H1 (cell line): Measurements from ENCODE around the gene RPL36AL. TPM values are rescaled to one million over a fixed set of nuclear protein-coding genes. Genes with fewer than 3 reads are reported as not detected.

Experiments used
- CTCF ChIA-PET: fragments of 300-600 bp; sonication (Branson Sonifier 250); formaldehyde crosslinking; loops from one replicate; lab custom pipeline; 2021; ENCODE audit not compliant: partially characterized antibody; lab: Charles Lee
- POLR2A ChIA-PET: fragments of 300-600 bp; sonication (Branson Sonifier 250); formaldehyde crosslinking; loops from one replicate; lab custom pipeline; 2021; ENCODE audit warnings: inconsistent platforms; ENCODE audit not compliant: partially characterized antibody; lab: Charles Lee
- DNase-seq, 2 experiments: peaks; one replicate each; pipeline versions ENCODE4 v3.0.0 to v3.0.0-alpha.2; 2010 to 2022; ENCODE audit warnings: low spot score in 2 of 2, low read depth in 1 of 2, mixed read lengths in 1 of 2
- FAIRE-seq: peaks from 2 replicates; lab custom pipeline; 2011; peaks lifted over from hg19 to GRCh38; lab: Jason Lieb, UNC
- H2AFZ ChIP-seq: 2 replicates; pipeline ENCODE4 v1.8.1; 2012; ENCODE audit warnings: low read length, inconsistent platforms
- H2AK5ac ChIP-seq: 2 replicates; pipeline ENCODE4 v1.6.1; 2013; ENCODE audit warnings: low read depth, low read length
- H2BK120ac ChIP-seq: replicated peaks from 2 replicates; pipeline ENCODE3; 2013; ENCODE audit warnings: low read depth, low read length, inconsistent platforms
- H2BK12ac ChIP-seq: 2 replicates; pipeline ENCODE4 v1.6.1; 2013; ENCODE audit warnings: low read depth, low read length
- H2BK15ac ChIP-seq: 2 replicates; pipeline ENCODE4 v1.6.1; 2013; ENCODE audit warnings: low read length
- H2BK20ac ChIP-seq: 2 replicates; pipeline ENCODE4 v1.6.1; 2013; ENCODE audit warnings: low read length
- H2BK5ac ChIP-seq: 2 replicates; pipeline ENCODE4 v1.6.1; 2013; ENCODE audit warnings: low read depth, low read length
- H3K14ac ChIP-seq: 2 replicates; pipeline ENCODE4 v1.6.1; 2013; ENCODE audit warnings: inconsistent platforms; ENCODE audit not compliant: insufficient read length
- H3K18ac ChIP-seq: 2 replicates; pipeline ENCODE4 v1.6.1; 2013; ENCODE audit warnings: low read length; ENCODE audit errors: extremely low read depth
- H3K23ac ChIP-seq: 2 replicates; pipeline ENCODE4 v1.6.1; 2013; ENCODE audit warnings: inconsistent platforms; ENCODE audit not compliant: insufficient read length
- H3K23me2 ChIP-seq: 2 replicates; pipeline ENCODE4 v1.6.1; 2013; ENCODE audit warnings: low read depth, low read length
- H3K27ac ChIP-seq: 2 replicates; pipeline ENCODE4 v1.6.1; 2011; ENCODE audit warnings: low read depth, low read length, inconsistent platforms
- H3K27me3 ChIP-seq, 4 experiments: replicated peaks in 1 of 4; 1 replicate in 1 of 4; 2 replicates in 3 of 4; pipeline versions ENCODE4 v1.6.1 to v1.8.1; 2011 to 2013; ENCODE audit warnings: low read length in 3 of 4, mild to moderate bottlenecking in 3 of 4, inconsistent platforms in 2 of 4, mixed read lengths in 2 of 4, moderate library complexity in 1 of 4; ENCODE audit not compliant: control insufficient read depth in 3 of 4, insufficient read depth in 3 of 4; ENCODE audit errors: extremely low read depth in 1 of 4
- H3K36me3 ChIP-seq, 4 experiments: 2 replicates each; pipeline versions ENCODE4 v1.6.1 to v1.8.1; 2011 to 2013; ENCODE audit warnings: mild to moderate bottlenecking in 4 of 4, low read length in 3 of 4, moderate library complexity in 2 of 4, control low read depth in 1 of 4, inconsistent platforms in 1 of 4; ENCODE audit not compliant: insufficient read depth in 4 of 4, control insufficient read depth in 2 of 4
- H3K4ac ChIP-seq: replicated peaks from 2 replicates; pipeline ENCODE3; 2013; ENCODE audit warnings: low read length, low read depth, mixed read lengths, inconsistent platforms; ENCODE audit not compliant: insufficient read length
- H3K4me1 ChIP-seq, 4 experiments: replicated peaks in 1 of 4; 1 replicate in 1 of 4; 2 replicates in 3 of 4; pipeline versions ENCODE4 v1.6.1 to v1.8.1; 2011 to 2013; ENCODE audit warnings: low read length in 3 of 4, inconsistent platforms in 2 of 4, mixed read lengths in 1 of 4; ENCODE audit not compliant: insufficient read depth in 4 of 4, control insufficient read depth in 3 of 4
- H3K4me2 ChIP-seq, 2 experiments: 2 replicates each; pipeline versions ENCODE4 v1.6.1 to v1.8.1; 2011 to 2013; ENCODE audit warnings: low read depth in 2 of 2, low read length in 2 of 2, control low read depth in 1 of 2, inconsistent platforms in 1 of 2, mild to moderate bottlenecking in 1 of 2; ENCODE audit not compliant: insufficient read depth in 1 of 2
- H3K4me3 ChIP-seq, 4 experiments: fragments of 200-600, 300-600 bp in 1 of 4; sonication (generic), shearing (Covaris generic), sonication (Bioruptor Twin) in 1 of 4; 2 replicates each; pipeline versions ENCODE4 v1.5.1 to v1.8.1; 2011 to 2016; ENCODE audit warnings: low read length in 4 of 4, low read depth in 3 of 4, control low read depth in 2 of 4, inconsistent platforms in 2 of 4, mild to moderate bottlenecking in 2 of 4, mixed read lengths in 1 of 4, moderate library complexity in 1 of 4; ENCODE audit not compliant: insufficient read depth in 2 of 4; ENCODE audit errors: extremely low read depth in 1 of 4
- H3K56ac ChIP-seq: replicated peaks from 2 replicates; pipeline ENCODE3; 2013; ENCODE audit warnings: low read depth, mild to moderate bottlenecking, mixed read lengths, low read length, inconsistent platforms; ENCODE audit not compliant: insufficient read length
- H3K79me1 ChIP-seq: 2 replicates; pipeline ENCODE4 v1.6.1; 2013; ENCODE audit warnings: low read depth, low read length, control low read depth
- H3K79me2 ChIP-seq, 2 experiments: 2 replicates each; pipeline versions ENCODE4 v1.6.1 to v1.8.1; 2012 to 2013; ENCODE audit warnings: low read length in 2 of 2, mild to moderate bottlenecking in 2 of 2, inconsistent platforms in 1 of 2; ENCODE audit not compliant: insufficient read depth in 2 of 2, control insufficient read depth in 1 of 2
- H3K9ac ChIP-seq, 4 experiments: replicated peaks in 1 of 4; 1 replicate in 1 of 4; 2 replicates in 3 of 4; pipeline versions ENCODE4 v1.6.1 to v1.8.1; 2011 to 2013; ENCODE audit warnings: low read depth in 3 of 4, low read length in 3 of 4, control low read depth in 2 of 4, mild to moderate bottlenecking in 2 of 4, moderate library complexity in 2 of 4, inconsistent platforms in 1 of 4; ENCODE audit errors: extremely low read depth in 1 of 4
- H3K9me3 ChIP-seq, 2 experiments: 2 replicates each; pipeline versions ENCODE4 v1.6.1 to v1.8.1; 2012 to 2013; ENCODE audit warnings: mild to moderate bottlenecking in 2 of 2, moderate library complexity in 2 of 2, control low read depth in 1 of 2, inconsistent platforms in 1 of 2, low read depth in 1 of 2, low read length in 1 of 2, mixed read lengths in 1 of 2; ENCODE audit not compliant: insufficient read depth in 2 of 2
- H4K20me1 ChIP-seq, 2 experiments: replicated peaks in 1 of 2; 2 replicates each; pipeline versions ENCODE3 to v1.8.1; 2011 to 2013; ENCODE audit warnings: inconsistent platforms in 2 of 2, low read length in 2 of 2, mild to moderate bottlenecking in 1 of 2; ENCODE audit not compliant: insufficient read depth in 2 of 2, control insufficient read depth in 1 of 2
- H4K5ac ChIP-seq: 2 replicates; pipeline ENCODE4 v1.6.1; 2013; ENCODE audit warnings: low read length, low read depth, mixed read lengths, inconsistent platforms; ENCODE audit not compliant: insufficient read length
- H4K8ac ChIP-seq: 2 replicates; pipeline ENCODE4 v1.8.0; 2013; ENCODE audit warnings: mild to moderate bottlenecking, moderate library complexity, low read length, inconsistent platforms; ENCODE audit not compliant: insufficient read depth; ENCODE audit errors: extremely low read depth
- H4K91ac ChIP-seq: replicated peaks from 2 replicates; pipeline ENCODE3; 2013; ENCODE audit warnings: low read length, mixed read lengths, inconsistent platforms; ENCODE audit not compliant: insufficient read length
- CHD1 ChIP-seq: IDR thresholded peaks from 2 replicates; pipeline ENCODE4 v1.6.1; 2012; ENCODE audit warnings: low read depth, low read length, improper control_type of control experiment
- GABPA ChIP-seq: IDR thresholded peaks from 2 replicates; pipeline ENCODE4 v1.6.1; 2011; ENCODE audit warnings: mild to moderate bottlenecking, low read length, moderate library complexity, borderline replicate concordance; ENCODE audit not compliant: insufficient read depth
- JUND ChIP-seq: IDR thresholded peaks from 2 replicates; pipeline ENCODE4 v1.6.1; 2011; ENCODE audit warnings: mild to moderate bottlenecking, improper control_type of control experiment, low read length
- POLR2AphosphoS5 ChIP-seq: IDR thresholded peaks from 2 replicates; pipeline ENCODE4 v1.6.1; 2011; ENCODE audit warnings: low read depth, low read length
- RBBP5 ChIP-seq: IDR thresholded peaks from 2 replicates; pipeline ENCODE4 v1.7.1; 2012; ENCODE audit warnings: low read depth, mild to moderate bottlenecking, inconsistent platforms, low read length, moderate library complexity, borderline replicate concordance
- TAF7 ChIP-seq: optimal IDR thresholded peaks from 2 replicates; pipeline ENCODE3; 2011; ENCODE audit warnings: low read depth, mild to moderate bottlenecking, inconsistent platforms, low read length, moderate library complexity, borderline replicate concordance
- TEAD4 ChIP-seq: IDR thresholded peaks from 2 replicates; pipeline ENCODE4 v1.6.1; 2012; ENCODE audit warnings: low read depth, low read length, inconsistent platforms, mixed read lengths
- WGBS, 2 experiments: shearing (Covaris generic) in 1 of 2; methylation state at CpG; one replicate each; pipeline versions ENCODE4 v1.1.6 to v1.1.7; 2013 to 2015; ENCODE audit warnings: low lambda C conversion rate in 2 of 2, mixed read lengths in 2 of 2, inconsistent platforms in 1 of 2, low coverage in 1 of 2, missing lambda C conversion rate in 1 of 2; ENCODE audit not compliant: insufficient replicate concordance in 2 of 2, insufficient coverage in 1 of 2, insufficient read length in 1 of 2; ENCODE audit errors: extremely low coverage in 1 of 2, missing lambda C conversion rate in 1 of 2; 5-methylcytosine and 5-hydroxymethylcytosine counted together
- polyA plus RNA-seq, 7 experiments: library from polyadenylated mRNA; depleted of rRNA in 3 of 7; stranded (reverse) in 5 of 7; unstranded in 2 of 7; fragments of >200 nt in 5 of 7; fragments of 200-250 nt in 2 of 7; gene quantifications; 1 replicate in 5 of 7; 2 replicates in 1 of 7; 4 replicates in 1 of 7; pipeline versions ENCODE4 v1.2.1 to v1.2.3, GENCODE V29; 2011 to 2013; ENCODE audit warnings: missing spikeins in 2 of 7, mixed read lengths in 2 of 7
- total RNA-seq: library from RNA; stranded (reverse); fragmentation: NEBNext Ultra II Directional; extraction: Animal tissue kit (Norgen Biotek cat#: 25700); gene quantifications from 2 replicates; pipeline ENCODE4 v1.2.1, GENCODE V29; 2021
- TF ChIP-seq, protein P1 (sequence below): IDR thresholded peaks from 2 replicates; pipeline ENCODE4 v1.6.1; 2011; ENCODE audit warnings: low read length, improper control_type of control experiment

The RPL36AL gene
- total and polyA plus RNA-seq, 2 of the 8 experiments (the other 6 are each of a cell fraction or from before 2014, with no cell fraction given), result 138 to 230 TPM

- peak overlapping the region; percentile 98 to 100 (median 98); a peak in 7 of 8 replicates for H3K4me3 ChIP-seq
- CTCF ChIA-PET, result no interaction called here
- H2AFZ ChIP-seq, result no peak overlapping the region
- FAIRE-seq, result no peak
- peak overlapping the region; percentile 55 for H3K56ac ChIP-seq
- no peak overlapping the region for H2BK15ac ChIP-seq
- H3K9ac ChIP-seq, result peak overlapping the region in 3 of 4 experiments; percentile 1 to 68 (median 43); a peak in 5 of 7 replicates
- no peak overlapping the region for H2BK120ac ChIP-seq
- H2BK20ac ChIP-seq, result no peak overlapping the region
- H3K36me3 ChIP-seq, result peaks cover 0 to 37% (median 18%) of the 10 kb centered on the region in 4 experiments; a peak in 6 of 8 replicates
- TF ChIP-seq JUND, result no peak
- no peak for TF ChIP-seq TAF7
- TF ChIP-seq TEAD4, result no peak
- TF ChIP-seq, protein P1, sequence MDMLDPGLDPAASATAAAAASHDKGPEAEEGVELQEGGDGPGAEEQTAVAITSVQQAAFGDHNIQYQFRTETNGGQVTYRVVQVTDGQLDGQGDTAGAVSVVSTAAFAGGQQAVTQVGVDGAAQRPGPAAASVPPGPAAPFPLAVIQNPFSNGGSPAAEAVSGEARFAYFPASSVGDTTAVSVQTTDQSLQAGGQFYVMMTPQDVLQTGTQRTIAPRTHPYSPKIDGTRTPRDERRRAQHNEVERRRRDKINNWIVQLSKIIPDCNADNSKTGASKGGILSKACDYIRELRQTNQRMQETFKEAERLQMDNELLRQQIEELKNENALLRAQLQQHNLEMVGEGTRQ, result no peak
- no peak for TF ChIP-seq CHD1
- no peak for TF ChIP-seq RBBP5
- TF ChIP-seq POLR2AphosphoS5, result peak; percentile 71
- no peak for TF ChIP-seq GABPA
- WGBS, 2 experiments, result 88% methylated on average over 11 of the region's 11 CpGs; no CpG with 5 or more reads in 1 of the 2 experiments
- peak overlapping the region; percentile 71; the same call in 1 of the 2 replicates for H3K27ac ChIP-seq
- no peaks in the 10 kb centered on the region for H3K9me3 ChIP-seq
- H3K27me3 ChIP-seq, result no peaks in the 10 kb centered on the region
- no peak overlapping the region for H3K4ac ChIP-seq
- H4K5ac ChIP-seq, result no peak overlapping the region
- H3K18ac ChIP-seq, result peak overlapping the region; percentile 56
- no peak for DNase-seq
- no peak overlapping the region for H2AK5ac ChIP-seq
- peaks cover 25 to 66% of the 10 kb centered on the region in 2 experiments for H3K79me2 ChIP-seq
- H4K8ac ChIP-seq, result peak overlapping the region; percentile 57; the same call in 1 of the 2 replicates
- H3K14ac ChIP-seq, result no peak overlapping the region
- POLR2A ChIA-PET, result interaction anchor here (1.0 to 11.0 kb wide), 16 partner anchors 10 to 227 kb away, joined by 3 to 169 read pairs (median 4); partner anchors contain the start of genes DNAAF2, KLHDC2, LRR1 and MGAT2
- peaks cover 2% of the 10 kb centered on the region for H3K23me2 ChIP-seq
- H3K4me2 ChIP-seq, result peak overlapping the region; percentile 68 to 78
- H3K79me1 ChIP-seq, result no peaks in the 10 kb centered on the region
- peaks cover 15 to 24% of the 10 kb centered on the region in 2 experiments for H4K20me1 ChIP-seq
- H4K91ac ChIP-seq, result no peak overlapping the region
- H3K4me1 ChIP-seq, result peaks cover 0 to 9% (median 5%) of the 10 kb centered on the region in 4 experiments; a peak in 6 of 7 replicates
- H3K23ac ChIP-seq, result no peak overlapping the region
- H2BK5ac ChIP-seq, result peak overlapping the region; percentile 40; the same call in 1 of the 2 replicates
- no peak overlapping the region for H2BK12ac ChIP-seq
Measured at GRCh38 chr14:49584058-49584457, 36.4 kb downstream of the RPL36AL start.
